Activated CD4-positive, alpha-beta T cell treated with anti-CD3 and anti-CD28 coated beads, Interleukin-2, Interleukin-4, amounts not matched to agents 100 ng/mL and 50 ng/mL, durations not matched to agents 16 hours and 8 hours (primary cell): Measurements from ENCODE around the gene LMTK2.
"Not testable (repeated sequence)": the region's sequence is repeated elsewhere in the genome, so short reads cannot be mapped to it uniquely, and the experiment has no call there.

Experiments
- DNase-seq: peaks from one replicate; pipeline ENCODE4 v3.0.0-alpha.2; 2020; ENCODE audit warnings: low spot score

The LMTK2 gene

GRCh38 chr7:98105942-98106544, 619 bp upstream of the LMTK2 start:
- no peak for DNase-seq

DNA sequence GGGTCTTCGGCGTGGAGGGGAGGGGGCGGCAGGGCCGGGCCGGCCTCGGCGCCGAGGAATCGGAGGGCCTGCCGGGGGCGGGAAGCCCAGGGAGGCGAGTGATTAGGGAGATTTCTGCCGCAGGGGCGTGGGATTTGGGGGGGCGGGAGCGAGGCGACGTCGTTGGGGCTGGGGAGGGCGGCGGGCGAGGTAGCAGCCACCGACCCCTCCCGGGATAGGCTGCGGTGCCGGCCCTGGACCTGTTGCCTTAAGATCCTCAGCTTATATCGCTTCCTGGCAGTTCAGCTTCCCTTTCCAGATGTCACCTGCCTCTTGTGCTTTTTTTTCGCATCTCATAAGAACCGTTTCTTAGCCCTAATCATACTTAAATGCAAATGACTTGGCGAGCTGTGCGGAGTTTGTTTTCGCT, 655 bp downstream of the LMTK2 start:
- DNase-seq, result no peak

- DNase-seq, result no peak
Observed at GRCh38 chr7:98110249-98111022, 3.8 kb downstream of the LMTK2 start.

- no peak for DNase-seq
Observed at GRCh38 chr7:98112077-98112476, 5.4 kb downstream of the LMTK2 start.

- DNase-seq, result no peak
Observed at GRCh38 chr7:98115746-98116525, 9.3 kb downstream of the LMTK2 start.

GRCh38 chr7:98116656-98117461, 10.2 kb downstream of the LMTK2 start:
- DNase-seq, result no peak

DNA sequence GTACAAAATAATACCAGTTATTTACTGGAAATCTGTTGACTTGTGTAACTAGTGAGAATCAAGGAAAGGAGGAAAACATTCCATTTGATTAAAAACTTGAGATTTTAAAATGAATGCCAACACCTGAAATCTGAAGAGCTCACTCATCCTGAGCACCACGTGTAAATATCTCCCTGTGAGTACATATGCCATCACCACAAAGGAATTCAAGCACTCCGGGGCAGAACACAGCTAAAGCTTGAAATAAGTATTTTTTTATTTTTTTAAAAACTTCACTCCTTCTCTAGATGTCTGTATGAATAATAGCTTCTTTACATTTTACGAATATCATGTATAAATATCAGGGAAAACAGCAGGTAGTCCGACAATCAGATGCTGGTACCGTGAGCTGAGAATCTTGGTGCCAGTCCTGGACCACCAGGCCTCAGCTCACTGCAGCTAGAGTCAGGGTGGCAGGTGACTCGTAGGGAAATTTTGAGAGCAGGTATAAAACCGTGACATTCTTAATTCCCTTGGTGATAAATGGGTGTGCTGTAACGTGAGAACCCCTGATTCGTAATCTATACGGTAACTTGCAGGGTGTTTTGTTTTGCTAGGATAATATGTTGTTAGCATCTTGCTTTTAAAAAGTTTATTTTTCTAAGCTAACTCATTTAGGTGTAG, 12.7 kb downstream of the LMTK2 start:
- DNase-seq, result no peak

- no peak for DNase-seq
Observed at GRCh38 chr7:98120559-98120958, 13.9 kb downstream of the LMTK2 start.

DNA sequence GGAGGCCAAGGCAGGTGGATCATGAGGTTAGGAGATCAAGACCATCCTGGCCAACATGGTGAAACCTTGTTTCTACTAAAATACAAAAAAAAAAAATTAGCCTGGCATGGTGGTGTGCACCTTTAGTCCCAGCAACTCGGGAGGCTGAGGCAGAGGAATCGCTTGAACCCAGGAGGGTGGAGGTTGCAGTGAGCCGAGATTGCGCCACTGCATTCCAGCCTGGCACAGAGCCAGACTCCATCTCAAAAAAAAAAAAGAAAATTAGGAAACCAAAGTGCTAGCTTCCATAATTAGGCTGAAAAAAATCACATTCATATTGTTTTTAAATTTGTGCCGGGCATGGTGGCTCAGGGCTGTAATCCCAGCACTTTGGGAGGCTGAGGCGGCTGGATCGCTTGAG, 14.7 kb downstream of the LMTK2 start:
- DNase-seq, result not testable (repeated sequence)

GRCh38 chr7:98123365-98123696, 16.7 kb downstream of the LMTK2 start:
- no peak for DNase-seq

DNA sequence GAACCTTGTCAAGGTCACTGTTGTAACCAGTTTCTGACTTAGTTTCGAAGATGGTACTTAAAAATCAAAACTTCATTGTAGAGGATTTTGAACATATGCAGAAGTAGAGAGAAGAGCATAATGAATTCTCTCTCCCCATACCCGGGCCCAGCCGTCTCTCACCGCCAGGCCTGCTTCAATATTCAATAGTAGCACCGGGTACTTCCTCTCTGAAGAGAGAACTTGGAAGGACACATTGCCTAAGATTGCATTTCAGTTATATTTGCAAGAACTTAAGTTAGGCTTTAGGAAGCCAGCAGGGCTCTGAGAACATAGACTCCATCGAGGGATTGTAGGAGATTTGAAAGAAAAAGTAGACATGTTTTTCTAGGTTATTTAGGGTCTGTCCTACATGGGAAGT, 19.1 kb downstream of the LMTK2 start:
- no peak for DNase-seq

DNA sequence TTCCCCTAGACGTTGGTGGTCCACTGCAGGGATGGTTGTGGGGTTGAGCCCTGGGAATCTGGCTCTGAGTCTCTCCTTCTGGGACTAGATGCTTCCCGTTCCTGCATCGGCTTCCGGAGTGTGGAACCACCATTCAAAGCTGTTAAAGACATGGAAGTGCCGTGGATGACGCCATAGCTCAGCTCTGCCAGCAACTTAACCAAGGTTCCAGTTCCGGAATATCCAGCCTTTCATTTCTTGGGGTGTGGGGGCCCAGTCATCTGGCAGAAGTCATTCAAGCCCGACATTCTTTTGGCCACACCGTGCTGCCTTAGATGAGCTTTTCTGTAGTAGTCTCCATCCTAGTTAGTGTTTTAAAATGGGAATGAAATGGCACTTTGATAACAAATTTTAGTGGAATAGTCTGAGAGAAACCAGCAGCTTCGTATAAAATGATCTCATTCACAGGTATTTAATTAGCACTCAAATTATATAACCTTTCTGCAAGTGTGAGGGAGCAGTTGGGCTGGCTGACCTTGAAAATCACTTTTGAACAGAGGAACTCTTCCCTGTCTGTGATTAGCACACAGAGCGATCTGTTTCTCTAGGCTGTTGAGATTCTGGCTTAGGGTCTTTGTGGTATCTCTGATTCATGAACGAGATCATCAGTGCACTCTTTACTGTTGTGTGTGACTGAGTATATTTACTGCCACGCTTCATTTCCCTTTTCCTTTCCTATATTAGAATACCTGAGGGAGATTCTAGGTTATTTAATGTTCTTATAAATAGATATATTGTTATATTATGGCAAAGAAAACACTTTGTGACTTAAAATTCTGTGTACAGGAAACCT, 19.9 kb downstream of the LMTK2 start:
- DNase-seq, result no peak

GRCh38 chr7:98128346-98128745, 21.7 kb downstream of the LMTK2 start:
- no peak for DNase-seq

- DNase-seq, result no peak
Observed at GRCh38 chr7:98130959-98131358, 24.3 kb downstream of the LMTK2 start.

GRCh38 chr7:98133181-98133580, 26.5 kb downstream of the LMTK2 start:
- DNase-seq, result peak; percentile 59

GRCh38 chr7:98133621-98134303, 27.1 kb downstream of the LMTK2 start:
- DNase-seq, result peak; percentile 3

DNA sequence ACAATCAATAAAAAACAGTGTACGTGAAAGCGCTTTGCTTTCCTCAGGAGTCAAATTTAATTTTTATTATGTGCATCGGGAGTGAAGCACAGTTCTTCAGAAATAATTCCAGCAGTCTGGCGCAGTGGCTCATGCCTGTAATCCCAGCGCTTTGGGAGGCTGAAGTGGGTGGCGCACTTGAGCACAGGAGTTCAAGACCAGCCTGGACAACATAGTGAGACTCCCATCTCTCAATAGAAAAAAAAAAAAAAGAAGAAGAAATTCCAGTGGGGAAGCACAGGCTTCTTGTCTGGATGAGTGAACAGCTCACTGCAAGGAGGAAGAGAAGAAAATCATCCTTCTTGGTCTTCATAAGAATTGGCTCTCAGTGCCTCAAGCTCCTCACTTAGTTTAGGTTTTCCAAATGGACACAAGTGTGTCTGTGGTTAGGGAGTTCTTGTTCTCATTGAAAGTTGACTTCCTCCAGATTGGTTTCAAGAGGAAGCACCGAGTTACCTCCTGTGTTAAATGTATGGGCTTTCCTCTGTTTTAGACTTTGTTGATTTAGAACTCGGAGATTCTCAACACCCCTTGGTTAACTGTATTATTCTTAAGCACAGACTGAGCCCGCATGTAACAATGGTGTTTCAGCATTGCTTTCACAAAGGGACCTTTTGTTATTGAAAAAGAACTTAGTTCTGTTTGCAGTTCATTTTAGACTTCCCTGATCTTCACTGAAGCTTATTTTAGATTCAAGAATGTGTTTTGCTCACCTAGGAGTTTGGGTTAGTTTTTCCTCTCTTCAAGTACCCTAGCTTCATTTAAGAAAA, 28.0 kb downstream of the LMTK2 start:
- DNase-seq, result no peak

GRCh38 chr7:98135984-98136383, 29.3 kb downstream of the LMTK2 start:
- no peak for DNase-seq

DNA sequence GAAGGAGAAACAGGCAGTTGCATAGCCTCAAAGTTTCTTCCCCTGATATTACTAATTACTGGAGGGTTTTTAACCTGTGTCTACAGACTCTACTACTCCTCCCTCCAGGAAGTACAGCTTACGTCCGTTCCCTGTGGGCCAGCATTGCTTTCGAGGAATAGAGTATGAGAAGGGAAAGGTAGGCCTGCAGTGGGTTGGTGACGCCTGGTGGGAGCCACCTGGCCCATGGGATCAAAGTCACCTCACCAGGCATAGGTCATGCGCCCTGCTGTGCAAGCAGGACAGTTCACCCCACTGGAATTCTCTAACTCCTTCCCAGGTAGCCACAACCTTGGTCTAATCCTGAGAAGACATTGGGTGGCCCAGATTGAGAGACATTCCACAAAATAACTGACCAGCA, 29.8 kb downstream of the LMTK2 start:
- DNase-seq, result no peak
